ENCODE results near the gene NUBP2.

DNA sequence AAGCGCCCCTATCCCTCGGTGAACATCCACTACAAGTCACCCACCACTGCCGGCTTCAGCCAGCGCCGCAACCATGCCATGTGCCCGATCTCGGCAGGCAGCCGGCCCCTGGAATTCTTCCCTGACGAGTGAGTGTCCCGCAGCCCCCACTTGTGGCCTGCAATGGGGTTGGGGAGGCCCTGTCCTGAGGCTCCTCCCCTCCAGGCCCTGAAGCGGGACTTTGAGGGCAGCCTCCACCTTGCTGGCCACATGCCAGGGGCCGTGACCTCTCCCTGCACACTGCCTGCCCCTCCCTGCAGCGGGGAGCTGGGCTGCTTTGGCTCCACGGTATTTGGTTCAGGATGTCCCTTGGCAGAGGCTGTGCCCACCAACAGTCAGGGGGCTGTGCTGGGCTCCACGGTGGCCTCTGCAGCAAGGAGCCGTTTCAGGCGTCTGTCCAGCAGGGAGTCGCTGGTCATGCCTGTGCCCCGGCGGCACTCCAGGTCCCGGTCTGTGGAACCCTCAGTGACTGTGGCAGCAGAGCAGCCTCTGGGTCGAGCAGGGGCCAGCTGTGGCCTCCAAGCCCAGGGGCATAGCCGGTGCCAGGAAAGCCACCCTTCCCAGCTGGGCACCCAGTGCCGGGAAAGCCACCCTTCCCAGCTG lies 19.8 kb upstream of the NUBP2 start:
- TF ChIP-seq POLR2A (IDR thresholded peaks at IDR 0.05; ENCODE audit: low read length) (no peak), GATA1 (IDR thresholded peaks at IDR 0.05; ENCODE audit: low read depth, low read length) (no peak)
